GM19193 (cell line): Measurements from ENCODE around the gene PATL1.

Experiments used
- POLR2A ChIP-seq: IDR thresholded peaks from 4 replicates; pipeline ENCODE4 v1.6.1; 2011; ENCODE audit not compliant: insufficient read depth, insufficient read length; ENCODE audit errors: extremely low read depth

The PATL1 gene

GRCh38 chr11:59679347-59679746 is 10.5 kb upstream of the PATL1 start:
- TF ChIP-seq POLR2A, result no peak

DNA sequence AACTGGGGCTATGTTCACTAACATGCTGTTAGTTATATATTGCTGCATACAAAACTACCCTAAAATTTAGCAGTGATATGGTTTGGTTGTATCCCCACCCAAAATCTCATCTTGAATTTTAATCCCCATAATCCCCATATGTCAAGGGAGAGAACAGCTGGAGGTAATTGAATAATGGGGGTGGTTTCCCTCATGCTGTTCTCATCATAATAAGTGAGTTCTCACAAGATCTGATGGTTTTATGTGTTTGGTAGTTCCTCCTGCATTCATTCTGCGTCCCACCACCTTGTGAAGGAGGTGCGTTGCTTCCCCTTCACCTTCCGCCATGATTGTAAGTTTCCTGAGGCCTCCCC is 10.0 kb upstream of the PATL1 start:
- no peak for TF ChIP-seq POLR2A

GRCh38 chr11:59678118-59678812 is 9.4 kb upstream of the PATL1 start:
- TF ChIP-seq POLR2A, result no peak

- no peak for TF ChIP-seq POLR2A
Observed at GRCh38 chr11:59676205-59676604, 7.4 kb upstream of the PATL1 start.

- TF ChIP-seq POLR2A, result no peak
Observed at GRCh38 chr11:59674291-59674690, 5.5 kb upstream of the PATL1 start.

DNA sequence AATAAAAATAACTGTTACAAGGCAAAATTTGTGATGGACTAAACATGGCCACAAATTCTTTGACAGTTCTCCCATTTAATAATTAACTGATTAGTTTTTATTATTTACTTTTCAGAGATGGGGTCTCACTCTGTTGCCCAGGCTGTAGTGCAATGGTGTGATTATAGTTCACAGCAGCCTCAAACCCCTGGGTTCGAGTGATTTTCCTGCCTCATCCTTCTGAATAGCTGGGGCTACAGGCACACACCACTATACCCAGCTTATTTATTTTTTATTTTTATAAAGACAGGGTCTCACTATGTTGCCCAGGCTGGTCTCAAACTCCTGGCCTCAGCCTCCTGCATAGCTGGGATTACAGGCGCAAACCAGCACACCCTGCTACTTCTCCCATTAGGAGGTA is 4.5 kb upstream of the PATL1 start:
- TF ChIP-seq POLR2A, result no peak

- no peak for TF ChIP-seq POLR2A
Observed at GRCh38 chr11:59671471-59671870, 2.6 kb upstream of the PATL1 start.

DNA sequence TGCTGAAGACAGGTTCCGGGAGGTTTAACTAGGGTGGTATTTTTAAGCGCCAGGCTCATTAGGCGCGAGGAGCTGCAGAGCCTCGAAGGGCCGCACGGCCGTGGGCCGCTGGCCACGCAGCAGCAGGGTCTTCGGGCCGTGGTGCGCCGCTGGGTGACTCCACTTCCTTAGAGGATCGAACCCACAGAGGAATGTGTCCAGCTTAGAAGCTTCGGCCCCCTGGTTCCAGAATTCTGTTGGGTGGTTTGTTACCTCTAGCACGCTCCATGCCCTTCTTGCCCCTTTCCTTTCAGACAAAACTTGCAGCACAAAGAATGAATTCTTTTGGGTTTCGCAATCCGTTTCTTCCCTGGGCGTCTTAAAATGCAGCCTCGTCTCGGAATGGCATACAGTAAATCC is 773 bp upstream of the PATL1 start:
- no peak for TF ChIP-seq POLR2A

- peak; percentile 21 for TF ChIP-seq POLR2A
Observed at GRCh38 chr11:59668188-59668949, 468 bp downstream of the PATL1 start.

DNA sequence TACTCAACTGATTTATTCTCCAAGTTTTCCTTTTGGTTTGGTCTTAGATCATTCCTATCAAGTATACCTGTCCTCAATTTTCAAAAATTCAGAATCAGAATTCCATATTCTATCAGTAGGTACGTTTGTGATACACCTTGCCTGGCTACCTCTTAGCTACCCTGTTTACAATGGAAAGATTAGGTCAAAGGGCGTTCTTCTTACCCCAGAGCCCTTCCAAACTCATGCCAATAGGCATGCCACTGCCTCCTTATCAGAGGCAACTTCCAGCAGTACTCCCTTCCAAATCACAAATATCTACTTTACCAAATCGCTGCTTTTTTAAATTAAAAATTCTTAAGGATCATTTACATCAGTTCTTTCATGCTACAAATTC is 1.0 kb downstream of the PATL1 start:
- TF ChIP-seq POLR2A, result no peak

DNA sequence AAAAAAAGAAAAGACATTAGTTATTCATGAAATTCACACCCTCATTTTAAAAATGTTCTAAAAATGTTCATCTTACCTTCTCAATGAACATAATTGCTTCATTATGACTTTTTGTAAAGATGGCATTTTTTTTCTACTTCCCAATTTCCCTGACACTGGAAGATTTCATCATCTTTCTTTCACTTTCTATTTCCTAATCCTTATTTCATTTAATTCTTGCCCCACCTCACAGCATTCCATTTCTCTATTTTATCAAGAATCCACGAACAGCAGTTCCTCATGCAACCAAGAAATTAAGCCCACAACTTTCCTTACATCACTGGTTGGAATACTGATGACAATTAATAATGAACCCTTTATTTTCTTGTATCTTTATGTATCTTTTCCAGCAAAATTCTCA is 1.9 kb downstream of the PATL1 start:
- TF ChIP-seq POLR2A, result no peak

- no peak for TF ChIP-seq POLR2A
Observed at GRCh38 chr11:59660621-59661020, 8.2 kb downstream of the PATL1 start.

GRCh38 chr11:59659981-59660380 is 8.9 kb downstream of the PATL1 start:
- no peak for TF ChIP-seq POLR2A

- no peak for TF ChIP-seq POLR2A
Observed at GRCh38 chr11:59658036-59658435, 10.8 kb downstream of the PATL1 start.

- TF ChIP-seq POLR2A, result no peak
Observed at GRCh38 chr11:59654893-59655292, 13.9 kb downstream of the PATL1 start.

- TF ChIP-seq POLR2A, result no peak
Observed at GRCh38 chr11:59647245-59647980, 21.4 kb downstream of the PATL1 start.
